PC-9 (cell line): ENCODE data around the gene ACTR1B.
"Not testable (repeated sequence)": the region's sequence is repeated elsewhere in the genome, so short reads cannot be mapped to it uniquely, and the experiment has no call there.

Experiments used
- CTCF ChIP-seq: fragments of 200-600 bp; sonication (generic); conservative IDR thresholded peaks from 2 replicates; pipeline ENCODE4 v1.6.1; 2017; ENCODE audit warnings: mixed run types, antibody characterized with exemption, mild to moderate bottlenecking, moderate library complexity
- EZH2 ChIP-seq: fragments of 200-600 bp; sonication (generic); IDR thresholded peaks from 2 replicates; pipeline ENCODE4 v1.8.0; 2017; ENCODE audit warnings: antibody characterized with exemption, low read depth

- TF ChIP-seq CTCF, EZH2: not testable (repeated sequence)
These were observed 44.7 kb downstream of the ACTR1B start for GRCh38 chr2:97618939-97619827.
